GM12875 (cell line): Measurements from ENCODE around the gene TBX15.
"Not testable (repeated sequence)": the region's sequence is repeated elsewhere in the genome, so short reads cannot be mapped to it uniquely, and the experiment has no call there.

Experiments
- H3K4me3 ChIP-seq: one replicate; pipeline ENCODE4 v1.5.1; 2011; ENCODE audit warnings: low read depth, low read length, control low read depth
- TF ChIP-seq, protein P1 (sequence below): IDR thresholded peaks from 2 replicates; pipeline ENCODE4 v1.5.1; 2011; ENCODE audit warnings: low read depth, mild to moderate bottlenecking, control low read depth, inconsistent platforms, low read length, moderate library complexity, borderline replicate concordance; ENCODE audit not compliant: insufficient read depth

TBX15 gene

DNA sequence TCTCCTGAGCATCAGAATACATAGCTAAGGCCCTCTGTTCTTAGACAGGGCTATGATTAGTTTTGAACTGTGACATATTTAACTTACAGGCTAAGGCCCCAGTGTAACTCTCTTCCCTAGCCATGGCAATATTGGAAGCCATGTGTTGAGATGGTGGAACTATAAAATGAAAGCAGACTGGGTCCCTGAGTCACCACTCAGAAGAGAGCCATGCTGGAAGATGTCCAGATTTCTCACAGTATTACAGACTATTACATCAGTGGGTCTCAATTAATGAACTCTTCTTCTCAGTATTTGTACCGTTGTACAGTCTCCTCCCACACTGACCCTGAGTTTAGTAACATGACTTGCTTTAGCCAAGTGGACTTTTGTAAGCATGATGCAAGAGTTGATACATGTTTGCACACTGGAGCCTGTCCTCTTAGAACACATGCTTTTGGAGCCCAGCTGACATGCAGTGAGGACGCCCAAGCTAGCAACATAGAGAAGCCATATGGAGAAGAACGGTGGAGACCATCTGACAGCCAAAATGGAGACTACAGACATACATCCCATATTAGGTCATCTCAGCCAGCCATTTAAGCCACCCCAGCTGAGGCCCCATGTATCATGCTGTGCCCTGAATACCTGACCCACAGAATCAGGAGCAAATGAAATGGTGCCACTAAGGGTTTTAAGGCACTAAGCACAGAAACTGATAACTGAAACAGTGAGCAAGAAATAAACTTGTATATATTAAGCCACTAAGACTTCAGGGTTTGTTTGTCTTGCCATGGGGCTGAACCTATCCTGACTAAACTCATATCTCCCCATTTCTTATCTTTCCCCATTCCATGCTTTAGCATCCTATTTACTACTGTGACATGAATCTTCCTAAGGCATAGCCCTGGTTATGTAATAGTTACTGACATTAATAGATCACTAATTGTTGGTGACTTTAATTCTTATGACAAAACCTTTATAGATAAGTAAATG is 24.4 kb downstream of the TBX15 start:
- H3K4me3 ChIP-seq: no peak overlapping the region
- TF ChIP-seq, protein P1, sequence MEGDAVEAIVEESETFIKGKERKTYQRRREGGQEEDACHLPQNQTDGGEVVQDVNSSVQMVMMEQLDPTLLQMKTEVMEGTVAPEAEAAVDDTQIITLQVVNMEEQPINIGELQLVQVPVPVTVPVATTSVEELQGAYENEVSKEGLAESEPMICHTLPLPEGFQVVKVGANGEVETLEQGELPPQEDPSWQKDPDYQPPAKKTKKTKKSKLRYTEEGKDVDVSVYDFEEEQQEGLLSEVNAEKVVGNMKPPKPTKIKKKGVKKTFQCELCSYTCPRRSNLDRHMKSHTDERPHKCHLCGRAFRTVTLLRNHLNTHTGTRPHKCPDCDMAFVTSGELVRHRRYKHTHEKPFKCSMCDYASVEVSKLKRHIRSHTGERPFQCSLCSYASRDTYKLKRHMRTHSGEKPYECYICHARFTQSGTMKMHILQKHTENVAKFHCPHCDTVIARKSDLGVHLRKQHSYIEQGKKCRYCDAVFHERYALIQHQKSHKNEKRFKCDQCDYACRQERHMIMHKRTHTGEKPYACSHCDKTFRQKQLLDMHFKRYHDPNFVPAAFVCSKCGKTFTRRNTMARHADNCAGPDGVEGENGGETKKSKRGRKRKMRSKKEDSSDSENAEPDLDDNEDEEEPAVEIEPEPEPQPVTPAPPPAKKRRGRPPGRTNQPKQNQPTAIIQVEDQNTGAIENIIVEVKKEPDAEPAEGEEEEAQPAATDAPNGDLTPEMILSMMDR: no peak

- TF ChIP-seq, protein P1: no peak
- H3K4me3 ChIP-seq: no peak overlapping the region
These were observed 25.0 kb downstream of the TBX15 start for GRCh38 chr1:118963138-118963455.

DNA sequence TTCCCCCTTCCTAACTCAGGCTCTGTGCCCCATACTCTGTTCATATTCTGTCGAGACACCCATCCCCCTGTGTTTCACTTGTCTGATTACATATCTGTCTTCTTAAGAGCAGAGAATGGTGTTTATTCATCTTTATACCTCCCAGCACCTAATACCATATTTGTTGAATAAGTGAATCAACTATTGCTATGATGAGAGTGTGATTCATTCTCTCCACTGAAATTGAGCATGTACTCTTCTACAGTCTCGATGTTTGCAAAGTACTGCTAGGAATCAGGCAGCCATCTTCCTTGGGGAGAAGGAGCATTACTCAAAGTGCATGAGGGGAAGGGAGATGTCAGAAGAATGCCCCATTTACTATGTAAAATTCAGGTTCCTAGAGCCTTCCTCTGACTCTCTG is 27.0 kb downstream of the TBX15 start:
- TF ChIP-seq, protein P1: no peak
- no peak overlapping the region for H3K4me3 ChIP-seq

DNA sequence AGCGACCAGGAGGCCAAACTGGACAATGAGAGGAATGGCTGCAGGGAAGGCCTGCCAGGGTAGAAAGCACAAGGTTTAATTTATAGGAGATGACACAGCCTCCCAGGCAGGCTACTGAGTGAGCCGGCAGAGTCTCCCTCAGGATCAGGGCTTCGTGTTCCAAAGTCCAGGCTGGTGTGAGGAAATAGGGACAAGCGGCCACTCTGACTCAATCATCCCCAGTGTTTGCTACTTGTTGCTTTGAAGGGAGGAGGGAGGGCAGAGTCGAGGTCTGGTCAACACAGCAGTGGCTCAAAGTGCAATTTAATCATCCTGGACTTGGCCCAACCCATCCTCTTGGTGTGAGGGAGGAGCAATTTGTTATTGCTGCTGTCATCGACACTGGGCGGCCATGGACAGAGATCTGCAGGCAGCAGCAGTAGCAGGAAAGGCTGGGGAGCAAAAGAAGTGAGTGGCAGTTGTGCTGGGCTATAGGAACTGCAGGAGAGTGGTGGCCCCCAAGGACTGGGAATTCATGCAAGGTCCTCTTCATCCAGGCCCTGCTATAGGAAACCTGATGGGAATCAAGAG is 27.5 kb downstream of the TBX15 start:
- no peak overlapping the region for H3K4me3 ChIP-seq
- TF ChIP-seq, protein P1: no peak

DNA sequence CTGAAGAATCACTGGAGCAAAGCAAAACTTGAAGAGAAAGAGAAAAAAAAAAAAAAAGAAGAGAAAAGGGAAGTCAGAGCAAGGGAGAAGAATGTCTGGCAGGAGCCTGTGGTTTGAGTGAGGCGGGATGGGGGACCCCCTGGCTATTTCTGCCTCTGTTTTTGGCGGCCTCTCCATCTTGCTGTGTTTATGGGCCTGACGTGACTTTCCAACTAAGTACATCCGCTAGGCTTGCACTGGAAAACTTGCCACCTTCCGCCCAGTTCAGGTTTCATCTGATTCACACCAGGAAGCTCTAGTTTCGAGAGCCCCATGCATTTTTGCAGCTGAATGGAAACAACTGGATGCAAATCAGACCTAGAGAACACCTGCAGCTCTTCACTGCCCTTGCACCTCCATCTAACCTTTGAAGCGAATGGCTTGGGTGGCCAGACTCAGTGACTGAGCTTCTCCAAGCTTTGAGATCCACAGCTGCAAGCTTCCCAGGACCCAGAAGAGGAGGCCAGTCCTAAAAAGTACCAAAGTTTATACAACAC is 28.0 kb downstream of the TBX15 start:
- no peak overlapping the region for H3K4me3 ChIP-seq
- TF ChIP-seq, protein P1: no peak

DNA sequence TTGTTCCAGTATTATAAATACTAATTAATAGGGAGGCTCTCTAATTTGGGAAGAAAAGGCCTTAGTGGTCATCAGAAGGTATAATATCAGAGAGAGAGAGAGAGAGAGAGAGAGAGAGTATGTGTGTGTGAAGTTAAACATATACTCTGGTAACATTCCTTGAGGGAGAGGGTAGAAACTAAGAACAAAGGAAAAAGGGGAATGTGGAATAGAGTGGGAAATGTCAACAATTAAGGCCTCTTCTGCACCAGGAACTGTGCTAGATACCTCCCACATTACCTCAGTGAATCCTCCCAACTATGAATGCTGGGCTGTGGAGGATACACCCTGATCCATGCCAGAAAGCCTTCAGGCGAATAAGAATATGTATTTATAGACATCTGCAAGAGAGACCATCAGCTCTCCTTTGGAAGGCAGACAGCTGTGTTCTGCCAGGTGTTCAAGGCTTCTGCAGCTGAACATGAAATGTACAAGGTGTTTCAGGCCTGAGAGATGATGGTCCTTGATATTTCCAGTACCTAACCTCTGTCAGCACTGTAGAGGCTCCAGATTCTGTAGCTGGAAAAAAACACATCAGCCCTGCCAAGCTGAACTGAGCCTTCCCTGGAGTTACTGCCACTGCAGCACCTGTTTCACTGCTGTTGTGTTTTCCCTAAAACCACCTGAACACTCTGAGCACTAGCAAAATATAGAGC is 29.1 kb downstream of the TBX15 start:
- TF ChIP-seq, protein P1: no peak
- H3K4me3 ChIP-seq: no peak overlapping the region

DNA sequence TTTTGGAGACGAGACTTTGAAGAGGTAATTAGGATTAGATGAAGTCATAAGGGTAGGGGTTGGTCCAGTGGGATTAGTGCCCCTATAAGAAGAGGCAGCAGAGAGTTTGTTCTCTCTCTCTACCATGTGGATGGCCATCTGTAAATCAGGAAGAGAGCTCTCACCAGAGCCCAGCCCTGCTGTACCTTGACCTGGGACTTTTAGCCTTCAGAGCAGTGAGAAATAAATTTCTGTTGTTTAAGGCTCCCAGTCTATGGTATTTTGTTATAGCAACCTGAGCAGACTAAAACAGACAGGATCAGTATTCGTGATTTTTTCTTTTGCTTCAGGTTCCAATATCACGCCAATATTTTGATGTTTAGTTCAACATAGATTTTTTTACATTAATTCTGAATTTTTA is 30.0 kb downstream of the TBX15 start:
- TF ChIP-seq, protein P1: no peak
- H3K4me3 ChIP-seq: no peak overlapping the region

GRCh38 chr1:118957579-118957978 is 30.6 kb downstream of the TBX15 start:
- not testable (repeated sequence) for H3K4me3 ChIP-seq
